ENCODE measurements around the gene DAP3.
"Not testable (repeated sequence)": the region's sequence is repeated elsewhere in the genome, so short reads cannot be mapped to it uniquely, and the experiment has no call there.

DAP3 gene

DNA sequence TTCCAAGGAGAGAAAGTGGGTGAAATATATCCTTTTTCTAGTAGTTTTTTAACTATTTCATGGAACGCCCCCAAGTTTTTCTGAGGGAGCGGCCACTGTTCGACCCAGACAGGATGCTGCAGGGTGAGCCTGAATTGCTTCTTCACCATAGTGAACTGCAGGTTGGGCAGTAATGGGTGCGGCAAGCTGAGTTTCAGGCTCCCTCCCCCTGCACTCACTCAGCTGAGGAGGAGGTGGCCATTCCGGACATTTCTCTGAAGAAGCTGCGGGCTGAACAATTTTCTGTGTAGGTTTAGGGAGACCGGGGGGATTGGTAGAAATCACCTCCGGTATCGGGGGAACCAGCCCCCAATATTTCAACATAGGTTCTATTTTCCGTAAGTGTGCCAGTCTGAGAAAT, 8.2 kb downstream of the DAP3 start:
- no peak overlapping the region for H3K27ac ChIP-seq (ENCODE audit: extremely low read depth, low read depth, low read length)
- ChIA-PET POLR2A (no interaction called here), CTCF (no interaction called here)
- peaks cover 0 to 22% of the 10 kb centered on the region in 2 experiments; a peak in 1 of 3 replicates for H3K36me3 ChIP-seq (ENCODE audit: control insufficient read depth in 2 of 2, insufficient read depth in 1 of 2, low read length in 2 of 2)
- no peak for TF ChIP-seq WT1 (tag by site-specific recombination; IDR thresholded peaks at IDR 0.05)
- peak; percentile 83 for TF ChIP-seq ZNF449 (tag by site-specific recombination; IDR thresholded peaks at IDR 0.05)
- TF ChIP-seq ZNF175 (tag by site-specific recombination; IDR thresholded peaks at IDR 0.05): no peak
- no peak for TF ChIP-seq SCRT2 (tag by site-specific recombination; IDR thresholded peaks at IDR 0.05)
- TF ChIP-seq ZNF624 (tag by site-specific recombination; IDR thresholded peaks at IDR 0.05): no peak
- no peak for TF ChIP-seq ZNF146 (tag by site-specific recombination; IDR thresholded peaks at IDR 0.05)
- TF ChIP-seq ZNF140 (tag by site-specific recombination; IDR thresholded peaks at IDR 0.05): peak; percentile 43; the same call in 1 of the 2 replicates
- no peak for TF ChIP-seq ZNF692 (tag by site-specific recombination; IDR thresholded peaks at IDR 0.05)
- no peak for TF ChIP-seq ZNF792 (tag by site-specific recombination; IDR thresholded peaks at IDR 0.05)
- no peak for TF ChIP-seq ZNF660 (tag by site-specific recombination; IDR thresholded peaks at IDR 0.05)
- TF ChIP-seq ELK4 (IDR thresholded peaks at IDR 0.05; ENCODE audit: borderline replicate concordance, low read depth, low read length): no peak
- H3K4me3 ChIP-seq (ENCODE audit: low read depth, low read length): no peak overlapping the region
- no peaks in the 10 kb centered on the region for H3K9me3 ChIP-seq (ENCODE audit: control insufficient read depth, insufficient read depth, low read depth, low read length)
- H3K4me1 ChIP-seq (ENCODE audit: control insufficient read depth, insufficient read depth, low read length): no peaks in the 10 kb centered on the region

- H3K27ac ChIP-seq (ENCODE audit: extremely low read depth, low read depth, low read length); CTCF ChIA-PET; H3K4me3 ChIP-seq (ENCODE audit: low read depth, low read length); H3K9me3 ChIP-seq (ENCODE audit: control insufficient read depth, insufficient read depth, low read depth, low read length); H3K4me1 ChIP-seq (ENCODE audit: control insufficient read depth, insufficient read depth, low read length); POLR2A ChIA-PET: not testable (repeated sequence)
- TF ChIP-seq SETDB1 (IDR thresholded peaks at IDR 0.05; ENCODE audit: insufficient read length, low read length) (peak; percentile 93), TRIM28 (IDR thresholded peaks at IDR 0.05; ENCODE audit: borderline replicate concordance, low read length) (peak; percentile 33; the same call in 1 of the 2 replicates)
- peaks cover 0 to 16% of the 10 kb centered on the region in 2 experiments; a peak in 2 of 3 replicates for H3K36me3 ChIP-seq (ENCODE audit: control insufficient read depth in 2 of 2, insufficient read depth in 1 of 2, low read length in 2 of 2)
These were observed 8.7 kb downstream of the DAP3 start for GRCh38 chr1:155697616-155698015.

DNA sequence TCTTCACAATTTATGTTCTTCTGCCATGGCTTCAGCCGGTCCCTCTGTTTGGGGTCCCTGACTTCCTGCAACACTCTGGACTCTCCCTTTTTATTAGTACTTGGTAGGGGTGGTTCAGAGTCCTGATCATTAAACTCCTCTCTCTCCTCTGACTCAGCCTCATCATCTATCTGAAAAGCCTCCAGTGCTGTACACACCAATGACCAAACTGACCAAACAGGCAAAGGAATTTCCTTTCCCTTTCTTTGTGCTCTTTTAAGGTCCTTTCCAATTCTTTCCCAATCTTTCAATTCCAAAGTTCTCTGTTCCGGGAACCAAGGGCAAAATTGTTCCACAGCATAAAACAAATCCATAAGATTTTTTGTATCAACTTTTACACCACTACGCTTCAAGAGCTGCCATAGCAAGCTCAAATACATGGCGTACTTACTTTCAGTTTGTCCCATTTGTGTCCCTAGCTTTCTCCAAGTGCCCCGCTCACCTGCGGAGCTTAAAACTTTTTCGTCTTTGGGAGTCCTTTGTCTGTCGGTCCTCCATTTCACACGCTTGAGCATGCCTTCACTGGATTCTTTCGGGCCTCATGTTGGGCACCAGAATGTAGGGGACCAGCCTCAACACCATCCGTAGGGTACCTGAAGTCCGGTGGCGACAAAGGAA, 9.6 kb downstream of the DAP3 start:
- H3K4me3 ChIP-seq (ENCODE audit: low read depth, low read length): no peak overlapping the region
- H3K36me3 ChIP-seq (ENCODE audit: control insufficient read depth in 2 of 2, insufficient read depth in 1 of 2, low read length in 2 of 2): peaks cover 0 to 8% of the 10 kb centered on the region in 2 experiments; a peak in 2 of 3 replicates
- TF ChIP-seq ZNF404 (tag by site-specific recombination; IDR thresholded peaks at IDR 0.05) (no peak), ZNF140 (tag by site-specific recombination; IDR thresholded peaks at IDR 0.05) (no peak), ZNF169 (tag by site-specific recombination; IDR thresholded peaks at IDR 0.05) (no peak), ZNF558 (tag by site-specific recombination; IDR thresholded peaks at IDR 0.05) (no peak), ZNF133 (tag by site-specific recombination; IDR thresholded peaks at IDR 0.05) (no peak), ZNF174 (tag by site-specific recombination; IDR thresholded peaks at IDR 0.05) (no peak), GLI4 (tag by site-specific recombination; IDR thresholded peaks at IDR 0.05) (no peak), TCF7L2 (IDR thresholded peaks at IDR 0.05; ENCODE audit: borderline replicate concordance, low read depth, low read length) (no peak), ZNF626 (tag by site-specific recombination; IDR thresholded peaks at IDR 0.05) (no peak), ZNF776 (tag by site-specific recombination; IDR thresholded peaks at IDR 0.05; ENCODE audit: borderline replicate concordance) (no peak), ZNF785 (tag by site-specific recombination; IDR thresholded peaks at IDR 0.05) (no peak), ZNF23 (tag by site-specific recombination; IDR thresholded peaks at IDR 0.05; ENCODE audit: borderline replicate concordance) (no peak), ZFP69B (tag by site-specific recombination; IDR thresholded peaks at IDR 0.05) (no peak), ZNF155 (tag by site-specific recombination; IDR thresholded peaks at IDR 0.05) (no peak)
- TF ChIP-seq, protein P1, sequence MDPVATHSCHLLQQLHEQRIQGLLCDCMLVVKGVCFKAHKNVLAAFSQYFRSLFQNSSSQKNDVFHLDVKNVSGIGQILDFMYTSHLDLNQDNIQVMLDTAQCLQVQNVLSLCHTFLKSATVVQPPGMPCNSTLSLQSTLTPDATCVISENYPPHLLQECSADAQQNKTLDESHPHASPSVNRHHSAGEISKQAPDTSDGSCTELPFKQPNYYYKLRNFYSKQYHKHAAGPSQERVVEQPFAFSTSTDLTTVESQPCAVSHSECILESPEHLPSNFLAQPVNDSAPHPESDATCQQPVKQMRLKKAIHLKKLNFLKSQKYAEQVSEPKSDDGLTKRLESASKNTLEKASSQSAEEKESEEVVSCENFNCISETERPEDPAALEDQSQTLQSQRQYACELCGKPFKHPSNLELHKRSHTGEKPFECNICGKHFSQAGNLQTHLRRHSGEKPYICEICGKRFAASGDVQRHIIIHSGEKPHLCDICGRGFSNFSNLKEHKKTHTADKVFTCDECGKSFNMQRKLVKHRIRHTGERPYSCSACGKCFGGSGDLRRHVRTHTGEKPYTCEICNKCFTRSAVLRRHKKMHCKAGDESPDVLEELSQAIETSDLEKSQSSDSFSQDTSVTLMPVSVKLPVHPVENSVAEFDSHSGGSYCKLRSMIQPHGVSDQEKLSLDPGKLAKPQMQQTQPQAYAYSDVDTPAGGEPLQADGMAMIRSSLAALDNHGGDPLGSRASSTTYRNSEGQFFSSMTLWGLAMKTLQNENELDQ (tag by site-specific recombination; IDR thresholded peaks at IDR 0.05; ENCODE audit: low read depth): no peak

More for the DNA sequence above, 9.6 kb downstream of the DAP3 start:
- Histone ChIP-seq H3K9me3 (ENCODE audit: control insufficient read depth, insufficient read depth, low read depth, low read length) (no peaks in the 10 kb centered on the region), H3K27ac (ENCODE audit: extremely low read depth, low read depth, low read length) (no peak overlapping the region), H3K4me1 (ENCODE audit: control insufficient read depth, insufficient read depth, low read length) (no peaks in the 10 kb centered on the region)
- ChIA-PET POLR2A (no interaction called here), CTCF (no interaction called here)
